ENCODE data around the gene HHIP. TPM values are rescaled to one million over a fixed set of nuclear protein-coding genes. Genes with fewer than 3 reads are reported as not detected.
"Not testable (repeated sequence)": the region's sequence is repeated elsewhere in the genome, so short reads cannot be mapped to it uniquely, and the experiment has no call there.

The HHIP gene
- total RNA-seq, 1 experiment from 2014 or later: 1.6 TPM

DNA sequence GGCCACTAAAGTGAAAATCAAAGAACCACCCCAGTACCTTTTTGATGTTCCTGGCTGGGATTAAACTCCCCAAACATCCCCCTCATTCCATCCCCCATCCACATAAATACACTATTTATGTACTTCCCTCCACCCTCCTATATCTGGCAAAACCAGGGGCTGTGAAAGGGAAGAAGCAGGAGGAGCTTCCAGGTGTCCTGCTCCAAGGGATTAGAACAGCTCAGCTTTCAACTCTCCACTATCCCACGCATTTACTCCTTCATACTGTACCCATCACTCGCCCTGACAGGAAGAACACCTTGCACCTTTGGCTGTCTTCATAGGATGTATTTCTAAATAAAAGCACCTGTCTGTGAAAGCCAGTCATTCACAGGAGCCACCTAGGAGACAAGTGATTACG is 140.0 kb downstream of the HHIP start:
- H3K4me1 Mint-ChIP-seq (ENCODE audit: low read depth, unreplicated experiment): no peaks in the 10 kb centered on the region
- H3K4me3 Mint-ChIP-seq (ENCODE audit: low read depth, unreplicated experiment): no peak overlapping the region
- no peaks in the 10 kb centered on the region for H3K36me3 Mint-ChIP-seq (ENCODE audit: insufficient read depth, unreplicated experiment)
- CTCF ChIA-PET: no interaction called here
- intact Hi-C loops (cut with micrococcal nuclease; ENCODE audit: unreplicated experiment): loop anchor here (10.0 kb wide), 2 partner anchors 279 to 611 kb away; no protein-coding TSS in a partner anchor
- TF ChIP-seq, protein P1, sequence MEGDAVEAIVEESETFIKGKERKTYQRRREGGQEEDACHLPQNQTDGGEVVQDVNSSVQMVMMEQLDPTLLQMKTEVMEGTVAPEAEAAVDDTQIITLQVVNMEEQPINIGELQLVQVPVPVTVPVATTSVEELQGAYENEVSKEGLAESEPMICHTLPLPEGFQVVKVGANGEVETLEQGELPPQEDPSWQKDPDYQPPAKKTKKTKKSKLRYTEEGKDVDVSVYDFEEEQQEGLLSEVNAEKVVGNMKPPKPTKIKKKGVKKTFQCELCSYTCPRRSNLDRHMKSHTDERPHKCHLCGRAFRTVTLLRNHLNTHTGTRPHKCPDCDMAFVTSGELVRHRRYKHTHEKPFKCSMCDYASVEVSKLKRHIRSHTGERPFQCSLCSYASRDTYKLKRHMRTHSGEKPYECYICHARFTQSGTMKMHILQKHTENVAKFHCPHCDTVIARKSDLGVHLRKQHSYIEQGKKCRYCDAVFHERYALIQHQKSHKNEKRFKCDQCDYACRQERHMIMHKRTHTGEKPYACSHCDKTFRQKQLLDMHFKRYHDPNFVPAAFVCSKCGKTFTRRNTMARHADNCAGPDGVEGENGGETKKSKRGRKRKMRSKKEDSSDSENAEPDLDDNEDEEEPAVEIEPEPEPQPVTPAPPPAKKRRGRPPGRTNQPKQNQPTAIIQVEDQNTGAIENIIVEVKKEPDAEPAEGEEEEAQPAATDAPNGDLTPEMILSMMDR (IDR thresholded peaks at IDR 0.05; ENCODE audit: unreplicated experiment): no peak
- no peak for DNase-seq
- no TSS peak for BruUV-seq (replicated peaks)
- H3K9me3 Mint-ChIP-seq (ENCODE audit: low read depth, unreplicated experiment): no peaks in the 10 kb centered on the region
- H3K27ac Mint-ChIP-seq (ENCODE audit: unreplicated experiment): no peak overlapping the region
- no peaks in the 10 kb centered on the region for H3K27me3 Mint-ChIP-seq (ENCODE audit: unreplicated experiment)

DNA sequence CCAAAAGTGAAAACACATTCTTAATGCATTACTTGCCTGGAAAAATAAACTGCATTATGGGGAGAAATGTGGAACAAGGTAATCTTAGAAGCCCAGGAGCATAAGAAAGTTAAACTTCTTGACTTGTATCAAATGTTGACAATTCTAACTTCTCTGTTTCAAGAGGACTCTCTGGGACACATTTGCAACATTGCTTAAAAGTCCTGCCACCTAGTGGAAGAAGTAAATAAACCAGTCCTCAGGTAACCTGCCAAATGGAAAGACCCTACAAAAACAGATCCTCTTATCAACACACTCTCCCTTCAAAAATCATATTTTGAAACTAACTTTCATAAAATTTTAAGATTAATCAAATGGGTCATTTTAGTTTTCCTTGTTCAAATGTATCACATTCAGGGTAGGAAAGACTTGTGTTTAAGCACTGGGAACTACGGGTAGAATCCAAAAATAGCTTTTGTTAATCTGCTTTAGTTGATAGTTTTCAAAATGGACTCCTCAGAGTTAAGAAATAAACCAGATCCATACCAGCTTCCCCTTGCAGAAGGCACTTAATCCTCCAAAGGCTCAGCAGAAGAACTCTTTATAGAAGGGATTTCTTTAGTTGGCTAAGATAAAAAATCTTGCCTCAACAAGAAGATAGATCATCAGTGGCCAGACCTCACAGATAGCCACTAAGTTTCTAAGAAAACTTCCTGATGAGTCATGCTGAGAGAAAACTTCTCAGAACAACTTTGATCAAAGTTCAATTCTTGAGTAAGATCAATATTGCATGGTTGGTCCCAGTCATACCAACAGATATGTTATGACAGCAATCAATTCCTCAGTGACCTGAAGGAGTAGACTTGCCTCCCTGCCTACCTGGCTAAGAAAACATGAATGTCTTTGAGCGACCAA is 141.7 kb downstream of the HHIP start:
- TF ChIP-seq, protein P1 (IDR thresholded peaks at IDR 0.05; ENCODE audit: unreplicated experiment): no peak
- no peaks in the 10 kb centered on the region for H3K9me3 Mint-ChIP-seq (ENCODE audit: low read depth, unreplicated experiment)
- H3K4me1 Mint-ChIP-seq (ENCODE audit: low read depth, unreplicated experiment): no peaks in the 10 kb centered on the region
- DNase-seq: no peak
- CTCF ChIA-PET: no interaction called here
- intact Hi-C loops (cut with micrococcal nuclease; ENCODE audit: unreplicated experiment): loop anchor here (10.0 kb wide), 2 partner anchors 277 to 613 kb away; no protein-coding TSS in a partner anchor
- no peak overlapping the region for H3K4me3 Mint-ChIP-seq (ENCODE audit: low read depth, unreplicated experiment)
- BruUV-seq (replicated peaks): no TSS peak
- H3K27ac Mint-ChIP-seq (ENCODE audit: unreplicated experiment): peak overlapping the region; percentile 36
- H3K27me3 Mint-ChIP-seq (ENCODE audit: unreplicated experiment): no peaks in the 10 kb centered on the region
- H3K36me3 Mint-ChIP-seq (ENCODE audit: insufficient read depth, unreplicated experiment): no peaks in the 10 kb centered on the region

DNA sequence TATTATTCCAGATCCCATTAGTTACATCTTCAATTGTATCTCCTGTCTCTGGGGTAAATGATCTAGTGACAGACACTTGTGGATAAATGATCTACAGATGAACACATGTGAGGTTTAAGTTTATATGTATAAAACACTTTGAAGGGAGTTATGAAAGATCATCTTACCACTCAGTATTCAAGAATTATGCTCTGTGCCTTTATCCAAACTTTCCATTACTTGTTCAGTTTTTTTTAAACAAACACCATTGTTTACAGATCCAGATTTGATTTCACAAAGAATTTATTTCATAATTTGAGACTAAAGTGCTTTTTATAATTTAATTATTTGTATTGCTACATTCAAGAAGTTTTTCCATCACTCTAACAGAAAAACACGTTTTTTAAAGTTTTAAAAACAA is 142.5 kb downstream of the HHIP start:
- Mint-ChIP-seq H3K36me3 (ENCODE audit: insufficient read depth, unreplicated experiment) (no peaks in the 10 kb centered on the region), H3K9me3 (ENCODE audit: low read depth, unreplicated experiment) (no peaks in the 10 kb centered on the region), H3K27ac (ENCODE audit: unreplicated experiment) (no peak overlapping the region), H3K4me3 (ENCODE audit: low read depth, unreplicated experiment) (no peak overlapping the region), H3K27me3 (ENCODE audit: unreplicated experiment) (no peaks in the 10 kb centered on the region), H3K4me1 (ENCODE audit: low read depth, unreplicated experiment) (no peaks in the 10 kb centered on the region)
- intact Hi-C loops (cut with micrococcal nuclease; ENCODE audit: unreplicated experiment): loop anchor here (10.0 kb wide), 2 partner anchors 276 to 614 kb away; no protein-coding TSS in a partner anchor
- CTCF ChIA-PET: no interaction called here
- no TSS peak for BruUV-seq (replicated peaks)
- no peak for DNase-seq
- TF ChIP-seq, protein P1 (IDR thresholded peaks at IDR 0.05; ENCODE audit: unreplicated experiment): no peak

DNA sequence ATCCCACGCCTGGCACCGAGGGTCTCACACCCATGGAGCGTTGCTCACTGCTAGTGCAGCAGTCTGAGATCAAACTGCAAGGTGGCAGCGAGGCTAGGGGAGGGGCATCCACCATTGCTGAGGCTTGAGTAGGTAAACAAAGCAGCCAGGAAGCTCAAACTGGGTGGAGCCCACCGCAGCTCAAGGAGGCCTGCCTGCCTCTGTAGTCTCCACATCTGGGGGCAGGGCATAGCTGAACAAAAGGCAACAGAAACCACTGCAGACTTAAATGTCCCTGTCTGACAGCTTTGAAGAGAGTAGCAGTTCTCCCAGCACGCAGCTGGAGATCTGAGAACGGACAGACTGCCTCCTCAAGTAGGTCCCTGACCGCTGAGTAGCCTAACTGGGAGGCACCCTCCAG is 146.0 kb downstream of the HHIP start:
- BruUV-seq (replicated peaks); DNase-seq; H3K4me1 Mint-ChIP-seq (ENCODE audit: low read depth, unreplicated experiment); H3K9me3 Mint-ChIP-seq (ENCODE audit: low read depth, unreplicated experiment); H3K27ac Mint-ChIP-seq (ENCODE audit: unreplicated experiment); H3K27me3 Mint-ChIP-seq (ENCODE audit: unreplicated experiment); CTCF ChIA-PET; H3K4me3 Mint-ChIP-seq (ENCODE audit: low read depth, unreplicated experiment); intact Hi-C loops (cut with micrococcal nuclease; ENCODE audit: unreplicated experiment); H3K36me3 Mint-ChIP-seq (ENCODE audit: insufficient read depth, unreplicated experiment): not testable (repeated sequence)
